Thoracic aorta (tissue), 2 donors: ENCODE measurements around the gene ATG7. TPM values are rescaled to one million over a fixed set of nuclear protein-coding genes. Genes with fewer than 3 reads are reported as not detected.
"Not testable (repeated sequence)": the region's sequence is repeated elsewhere in the genome, so short reads cannot be mapped to it uniquely, and the experiment has no call there.

Source experiments
- ATAC-seq: fragments of 150-250 bp; one replicate; pipeline ENCODE4 v1.8.0; 2017; ENCODE audit warnings: low read depth; ENCODE audit not compliant: insufficient number of reproducible peaks, low FRiP score
- DNase-seq: peaks from one replicate; pipeline ENCODE4 v3.0.0-alpha.2; 2020; ENCODE audit warnings: low spot score
- H3K27ac ChIP-seq, 2 donors: fragments of 200-600 bp; sonication (generic); 1 replicate in 1 of 2; 2 replicates in 1 of 2; pipeline ENCODE4 v1.5.1; 2016; ENCODE audit warnings: mild to moderate bottlenecking in 2 of 2, moderate library complexity in 2 of 2
- H3K27me3 ChIP-seq: fragments of 200-600 bp; sonication (generic); replicated peaks from 2 replicates; pipeline ENCODE4 v1.6.0; 2016; ENCODE audit warnings: mild to moderate bottlenecking; ENCODE audit not compliant: insufficient read depth
- H3K36me3 ChIP-seq: fragments of 200-600 bp; sonication (generic); one replicate; pipeline ENCODE4 v1.5.1; 2016
- H3K4me1 ChIP-seq, 2 donors: fragments of 200-600 bp; sonication (generic); 1 replicate in 1 of 2; 2 replicates in 1 of 2; pipeline versions ENCODE4 v1.5.1 to v1.6.0; 2016; ENCODE audit warnings: low read depth in 2 of 2, mild to moderate bottlenecking in 1 of 2; ENCODE audit not compliant: control insufficient read depth in 1 of 2
- H3K4me3 ChIP-seq: fragments of 200-600 bp; sonication (generic); 2 replicates; pipeline ENCODE4 v1.5.1; 2016; ENCODE audit warnings: mild to moderate bottlenecking
- H3K9me3 ChIP-seq: fragments of 200-600 bp; sonication (generic); 2 replicates; pipeline ENCODE4 v1.5.1; 2016
- CTCF ChIP-seq: fragments of 200-600 bp; sonication (generic); IDR thresholded peaks from one replicate; pipeline ENCODE4 v1.5.1; 2019; ENCODE audit warnings: antibody characterized with exemption
- total RNA-seq, 2 donors: library from RNA; depleted of rRNA; stranded (reverse); fragments of >200 nt; gene quantifications; one replicate each; pipeline versions ENCODE4 v1.1.0 to v1.2.3, GENCODE V29; 2016

ATG7 gene
- total RNA-seq, 2 donors from 2014 or later, result 56.6 to 88.3 TPM

- no peaks in the 10 kb centered on the region for H3K36me3 ChIP-seq
- DNase-seq (no peak), ATAC-seq (no peak)
- no peak for TF ChIP-seq CTCF
- peak overlapping the region; percentile 22 to 24 for H3K27ac ChIP-seq
- peaks cover 0 to 18% of the 10 kb centered on the region in 2 donors for H3K4me1 ChIP-seq
- no peak overlapping the region for H3K4me3 ChIP-seq
- H3K9me3 ChIP-seq, result no peaks in the 10 kb centered on the region
- no peaks in the 10 kb centered on the region for H3K27me3 ChIP-seq
Observed at GRCh38 chr3:11452885-11453847, 181.0 kb downstream of the ATG7 start.

DNA sequence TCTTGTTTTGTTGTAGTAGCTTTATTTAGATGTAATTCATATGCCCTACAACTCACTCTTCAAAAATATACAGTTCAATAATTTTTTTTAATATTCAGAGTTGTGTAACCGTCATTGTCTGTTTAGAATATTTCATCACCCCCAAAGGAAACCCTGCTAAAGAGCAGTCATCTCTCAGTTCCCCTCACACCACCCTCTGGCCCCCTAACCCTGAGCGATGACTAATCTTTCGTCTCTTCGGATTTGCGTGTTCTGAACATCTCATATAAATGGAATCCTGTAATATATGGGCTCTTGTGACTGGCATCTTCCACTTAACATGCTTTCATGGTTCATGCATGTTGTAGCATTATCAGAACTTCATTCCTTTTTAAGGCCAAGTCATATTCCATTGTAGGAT lies 183.8 kb downstream of the ATG7 start:
- Histone ChIP-seq H3K4me3 (no peak overlapping the region), H3K4me1 (peaks cover 0 to 18% of the 10 kb centered on the region in 2 donors), H3K36me3 (no peaks in the 10 kb centered on the region), H3K27me3 (no peaks in the 10 kb centered on the region), H3K9me3 (no peaks in the 10 kb centered on the region), H3K27ac (no peak overlapping the region)
- TF ChIP-seq CTCF, result no peak
- ATAC-seq, result no peak
- DNase-seq, result no peak

DNA sequence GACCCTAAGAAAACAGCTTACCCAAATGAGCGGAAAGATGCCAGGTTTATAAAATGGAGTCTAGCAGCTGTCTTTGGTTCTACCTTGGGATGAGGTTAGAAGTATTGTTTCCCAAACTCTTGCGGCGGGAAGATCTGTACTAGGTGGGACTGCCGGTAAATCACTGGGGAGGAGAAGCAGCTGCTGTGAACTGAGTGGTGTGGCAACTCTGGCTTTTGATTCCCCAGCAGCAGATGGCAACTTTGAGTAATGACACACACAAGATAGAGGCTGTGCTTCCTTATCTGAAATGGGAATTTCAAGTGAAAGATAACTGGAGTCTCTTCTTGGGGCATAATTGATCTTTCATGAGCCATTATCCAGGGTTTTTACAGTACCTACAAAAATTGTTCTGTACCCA lies 184.9 kb downstream of the ATG7 start:
- Histone ChIP-seq H3K36me3 (no peaks in the 10 kb centered on the region), H3K9me3 (no peaks in the 10 kb centered on the region), H3K4me3 (no peak overlapping the region), H3K4me1 (peaks cover 0 to 18% of the 10 kb centered on the region in 2 donors), H3K27me3 (no peaks in the 10 kb centered on the region), H3K27ac (no peak overlapping the region)
- TF ChIP-seq CTCF, result no peak
- DNase-seq (no peak), ATAC-seq (no peak)

DNA sequence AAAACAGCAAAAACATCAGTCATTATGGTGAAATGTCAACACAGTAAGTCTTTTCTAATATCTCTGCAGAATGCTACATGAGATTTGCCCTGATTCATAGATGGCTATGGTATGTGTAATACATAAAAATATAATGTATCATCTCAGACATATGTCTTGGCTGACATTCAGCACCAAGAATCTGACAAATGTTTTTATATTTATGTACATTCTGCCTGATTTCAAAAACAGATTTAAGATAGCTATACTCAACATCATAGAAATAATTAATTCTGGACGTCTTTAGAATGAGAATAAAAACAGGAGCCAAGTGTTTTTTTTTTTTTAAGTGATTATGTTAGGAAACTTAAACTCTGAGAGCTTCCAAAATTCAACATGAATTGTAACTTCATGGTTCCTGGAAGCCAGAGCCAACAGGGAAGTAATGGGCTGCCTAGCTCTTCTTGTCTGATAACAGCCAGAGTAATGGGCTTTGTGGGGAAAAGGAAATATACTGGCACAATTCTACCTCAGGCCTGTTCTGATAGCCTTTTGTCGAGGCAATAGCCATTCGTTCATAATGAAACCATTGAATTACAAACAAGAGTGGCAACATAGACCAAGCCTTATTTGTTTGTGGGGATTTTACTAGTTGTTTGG lies 187.1 kb downstream of the ATG7 start:
- Histone ChIP-seq H3K27me3 (no peaks in the 10 kb centered on the region), H3K27ac (no peak overlapping the region), H3K4me3 (no peak overlapping the region), H3K36me3 (no peaks in the 10 kb centered on the region), H3K9me3 (no peaks in the 10 kb centered on the region), H3K4me1 (peaks cover 3 to 9% of the 10 kb centered on the region in 2 donors)
- no peak for TF ChIP-seq CTCF
- ATAC-seq, result no peak
- DNase-seq, result no peak

DNA sequence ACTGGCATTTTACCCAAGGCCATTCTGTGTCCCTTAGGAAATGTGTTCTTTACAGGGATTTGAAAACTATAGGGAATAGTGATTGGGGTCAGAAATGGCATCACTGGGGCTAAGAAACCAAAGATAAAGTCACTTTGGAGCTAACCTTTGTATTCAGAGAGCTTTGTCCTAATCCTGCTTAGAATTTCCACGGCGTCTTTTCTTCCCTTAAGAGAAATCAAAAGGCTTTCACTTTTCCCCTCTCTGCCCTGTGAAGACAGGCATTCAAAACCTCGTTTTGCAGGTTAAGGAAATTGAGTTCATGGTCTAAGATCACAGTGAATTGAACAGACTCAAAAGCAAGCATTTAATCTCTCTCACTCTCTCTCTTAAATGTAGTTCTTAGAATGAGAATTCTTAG lies 189.0 kb downstream of the ATG7 start:
- Histone ChIP-seq H3K27ac (no peak overlapping the region), H3K4me1 (peaks cover 18 to 28% of the 10 kb centered on the region in 2 donors), H3K27me3 (no peaks in the 10 kb centered on the region), H3K36me3 (no peaks in the 10 kb centered on the region), H3K9me3 (no peaks in the 10 kb centered on the region), H3K4me3 (no peak overlapping the region)
- DNase-seq (no peak), ATAC-seq (no peak)
- no peak for TF ChIP-seq CTCF

- ATAC-seq, H3K9me3 ChIP-seq, DNase-seq, H3K36me3 ChIP-seq, H3K27ac ChIP-seq, H3K27me3 ChIP-seq, H3K4me3 ChIP-seq: not testable (repeated sequence)
- peaks cover 29 to 39% of the 10 kb centered on the region in 2 donors for H3K4me1 ChIP-seq
Observed at GRCh38 chr3:11462673-11463072, 190.5 kb downstream of the ATG7 start.
